Endothelial cell of umbilical vein (primary cell): Measurements from ENCODE around the gene PARN. TPM values are rescaled to one million over a fixed set of nuclear protein-coding genes. Genes with fewer than 3 reads are reported as not detected.

Source experiments
- BruUV-seq: library from RNA; stranded (reverse); fragments of 400-500 nt; replicated peaks from 2 replicates; lab custom pipeline; 2021; lab: Mats Ljungman, UMichigan
- CTCF ChIA-PET: fragments of 300-600, 350-600 bp; sonication (Branson Sonifier 250); formaldehyde crosslinking; loops from one replicate; lab custom pipeline; 2021; ENCODE audit warnings: antibody characterized with exemption, inconsistent platforms; lab: Charles Lee
- POLR2A ChIA-PET: fragments of 300-600, 350-600 bp; sonication (Branson Sonifier 250); formaldehyde crosslinking; loops from one replicate; lab custom pipeline; 2021; ENCODE audit warnings: antibody characterized with exemption, inconsistent platforms; lab: Charles Lee
- DNase-seq: peaks from one replicate; pipeline ENCODE4 v3.0.0-alpha.2; 2011; ENCODE audit warnings: low read depth, low spot score
- FAIRE-seq: peaks from 2 replicates; lab custom pipeline; 2011; peaks lifted over from hg19 to GRCh38; lab: Jason Lieb, UNC
- H2AFZ ChIP-seq: 2 replicates; pipeline ENCODE4 v1.6.0; 2012; ENCODE audit warnings: low read depth, low read length, control low read depth, inconsistent platforms
- H3K27ac ChIP-seq: 2 replicates; pipeline ENCODE4 v1.5.1; 2011; ENCODE audit warnings: low read depth, mild to moderate bottlenecking, control low read depth, low read length, moderate library complexity; ENCODE audit not compliant: insufficient read depth
- H3K27me3 ChIP-seq, 2 experiments: 2 replicates each; pipeline versions ENCODE4 v1.6.0 to v1.6.1; 2011; ENCODE audit warnings: low read length in 2 of 2, mixed read lengths in 1 of 2; ENCODE audit not compliant: control insufficient read depth in 2 of 2, insufficient read depth in 2 of 2
- H3K36me3 ChIP-seq, 2 experiments: 2 replicates in 1 of 2; 3 replicates in 1 of 2; pipeline ENCODE4 v1.5.1; 2011; ENCODE audit warnings: low read length in 2 of 2, mild to moderate bottlenecking in 1 of 2, moderate library complexity in 1 of 2; ENCODE audit not compliant: control insufficient read depth in 2 of 2, insufficient read depth in 2 of 2; ENCODE audit errors: extremely low read depth in 1 of 2
- H3K4me1 ChIP-seq: 3 replicates; pipeline ENCODE4 v1.5.1; 2011; ENCODE audit warnings: mild to moderate bottlenecking, low read length; ENCODE audit not compliant: control insufficient read depth, insufficient read depth; ENCODE audit errors: extremely low read depth
- H3K4me2 ChIP-seq: 2 replicates; pipeline ENCODE4 v1.6.1; 2011; ENCODE audit warnings: low read length, control low read depth, mixed read lengths; ENCODE audit not compliant: insufficient read depth
- H3K4me3 ChIP-seq, 3 experiments: fragments of 200-600 bp in 1 of 3; sonication (generic), shearing (Covaris generic) in 1 of 3; replicated peaks in 1 of 3; 2 replicates each; pipeline ENCODE4 v1.5.1; 2011 to 2016; ENCODE audit warnings: control low read depth in 3 of 3, low read length in 3 of 3, mild to moderate bottlenecking in 2 of 3, inconsistent platforms in 1 of 3, low read depth in 1 of 3, moderate library complexity in 1 of 3; ENCODE audit not compliant: insufficient read depth in 1 of 3
- H3K79me2 ChIP-seq: 2 replicates; pipeline ENCODE4 v1.6.0; 2012; ENCODE audit warnings: low read length, inconsistent platforms; ENCODE audit not compliant: control insufficient read depth, insufficient read depth
- H3K9ac ChIP-seq: replicated peaks from 2 replicates; pipeline ENCODE3; 2011; ENCODE audit warnings: low read length, control low read depth; ENCODE audit not compliant: insufficient read depth; ENCODE audit errors: extremely low read depth
- H3K9me1 ChIP-seq: replicated peaks from 3 replicates; pipeline ENCODE4 v1.6.0; 2011; ENCODE audit warnings: mild to moderate bottlenecking, low read length; ENCODE audit not compliant: control insufficient read depth, insufficient read depth; ENCODE audit errors: extremely low read depth
- H3K9me3 ChIP-seq: replicated peaks from 2 replicates; pipeline ENCODE4 v1.5.1; 2012; ENCODE audit warnings: low read length, inconsistent platforms; ENCODE audit not compliant: control insufficient read depth, insufficient read depth
- H4K20me1 ChIP-seq: replicated peaks from 2 replicates; pipeline ENCODE3; 2011; ENCODE audit warnings: mild to moderate bottlenecking, low read length; ENCODE audit not compliant: control insufficient read depth, insufficient read depth; ENCODE audit errors: extremely low read depth
- CTCF ChIP-seq, 2 donors: IDR thresholded peaks; 1 replicate in 1 of 2; 2 replicates in 1 of 2; pipeline ENCODE4 v1.5.1; 2011; ENCODE audit warnings: low read length in 2 of 2, mild to moderate bottlenecking in 2 of 2, moderate library complexity in 2 of 2, control low read depth in 1 of 2, inconsistent platforms in 1 of 2, low read depth in 1 of 2; ENCODE audit not compliant: insufficient read depth in 1 of 2; ENCODE audit errors: extremely low read depth in 1 of 2
- EZH2 ChIP-seq: IDR thresholded peaks from 2 replicates; pipeline ENCODE4 v1.6.1; 2012; ENCODE audit warnings: borderline replicate concordance, low read depth, mild to moderate bottlenecking, moderate library complexity, low read length, inconsistent platforms; ENCODE audit not compliant: severe bottlenecking
- FOS ChIP-seq: IDR thresholded peaks from 2 replicates; pipeline ENCODE4 v1.6.1; 2011; ENCODE audit warnings: mild to moderate bottlenecking, low read length, moderate library complexity, borderline replicate concordance; ENCODE audit not compliant: insufficient read depth
- GATA2 ChIP-seq: IDR thresholded peaks from 2 replicates; pipeline ENCODE4 v1.7.0; 2011; ENCODE audit warnings: low read depth, mild to moderate bottlenecking, moderate library complexity, mixed read lengths, low read length; ENCODE audit not compliant: insufficient read length, insufficient read depth
- JUN ChIP-seq: IDR thresholded peaks from 2 replicates; pipeline ENCODE4 v1.6.1; 2011; ENCODE audit warnings: borderline replicate concordance, low read depth; ENCODE audit not compliant: insufficient read length, insufficient read depth
- MAX ChIP-seq: IDR thresholded peaks from 2 replicates; pipeline ENCODE4 v1.6.1; 2011; ENCODE audit not compliant: insufficient read depth, insufficient read length
- MYC ChIP-seq: IDR thresholded peaks from one replicate; pipeline ENCODE4 v1.6.1; 2011; ENCODE audit warnings: mild to moderate bottlenecking, low read depth, low read length
- POLR2A ChIP-seq: IDR thresholded peaks from 2 replicates; pipeline ENCODE4 v1.6.1; 2012; ENCODE audit warnings: low read depth, mild to moderate bottlenecking, control low read depth, low read length
- POLR2AphosphoS5 ChIP-seq: IDR thresholded peaks from 2 replicates; pipeline ENCODE4 v1.6.1; 2012; ENCODE audit warnings: low read depth, mild to moderate bottlenecking, control low read depth, low read length, moderate library complexity; ENCODE audit not compliant: insufficient read depth
- dilution Hi-C: fragments of 300-500 bp; cut with MboI; formaldehyde crosslinking; loops from one replicate; pipeline ENCODE4 v1.15.0; 2019; ENCODE audit warnings: low sequenced_read_pairs; ENCODE audit not compliant: extremely low pct_ligation_motif_present
- intact Hi-C: fragments of 100-400 bp; cut with micrococcal nuclease; formaldehyde crosslinking; loops from one replicate; pipeline ENCODE4 v1.10.0; 2022
- polyA plus RNA-seq, 4 experiments: library from polyadenylated mRNA; depleted of rRNA in 3 of 4; stranded (reverse) in 3 of 4; unstranded in 1 of 4; fragments of >200 nt; gene quantifications; 2 replicates each; pipeline versions ENCODE4 v1.2.1 to v1.2.3, GENCODE V29; 2011 to 2012; ENCODE audit warnings: missing spikeins in 1 of 4
- total RNA-seq: library from RNA; stranded (reverse); gene quantifications from 2 replicates; pipeline ENCODE4 v1.2.3, GENCODE V29; 2021

Gene PARN
- total and polyA plus RNA-seq, 2 donors (not counting 3 experiments of a cell fraction or from before 2014, with no cell fraction given), result 16.9 to 24.6 TPM

GRCh38 chr16:14450846-14451245 is 179.2 kb downstream of the PARN start:
- dilution Hi-C loops, result no loop called here
- intact Hi-C loops, result no loop called here
- Histone ChIP-seq H3K4me2 (no peak overlapping the region), H3K9ac (no peak overlapping the region), H2AFZ (no peak overlapping the region), H3K79me2 (no peaks in the 10 kb centered on the region), H3K4me3 (no peak overlapping the region), H3K9me1 (no peaks in the 10 kb centered on the region), H3K4me1 (no peaks in the 10 kb centered on the region), H3K27me3 (no peaks in the 10 kb centered on the region), H3K9me3 (no peaks in the 10 kb centered on the region), H3K27ac (no peak overlapping the region), H3K36me3 (no peaks in the 10 kb centered on the region), H4K20me1 (no peaks in the 10 kb centered on the region)
- ChIA-PET POLR2A (no interaction called here), CTCF (interaction anchor here (1.2 kb wide), 1 partner anchor 150 kb away, joined by 3 read pairs; no protein-coding TSS in a partner anchor)
- DNase-seq (no peak), FAIRE-seq (no peak)
- BruUV-seq, result no TSS peak
- TF ChIP-seq POLR2AphosphoS5, result no peak
- no peak for TF ChIP-seq JUN
- TF ChIP-seq MAX, result no peak
- no peak for TF ChIP-seq GATA2
- no peak for TF ChIP-seq MYC
- TF ChIP-seq EZH2, result no peak
- no peak for TF ChIP-seq CTCF (IDR thresholded peaks at IDR 0.05; ENCODE audit: extremely low read depth in 1 of 2, insufficient read depth in 1 of 2, low read depth in 1 of 2, low read length in 2 of 2)
- no peak for TF ChIP-seq POLR2A
- TF ChIP-seq FOS, result no peak
